ENCODE measurements around the gene SAXO1.
"Not testable (repeated sequence)": the region's sequence is repeated elsewhere in the genome, so short reads cannot be mapped to it uniquely, and the experiment has no call there.

Gene SAXO1

GRCh38 chr9:18999173-18999785 is 33.7 kb downstream of the SAXO1 start:
- no peak for DNase-seq

- DNase-seq: no peak
Measured at GRCh38 chr9:18997151-18997550, 35.9 kb downstream of the SAXO1 start.

- no peak for DNase-seq
Measured at GRCh38 chr9:18996211-18996610, 36.8 kb downstream of the SAXO1 start.

GRCh38 chr9:18994263-18994916 is 38.6 kb downstream of the SAXO1 start:
- DNase-seq: no peak

- DNase-seq: not testable (repeated sequence)
Measured at GRCh38 chr9:18991197-18991596, 41.8 kb downstream of the SAXO1 start.

GRCh38 chr9:18990494-18990893 is 42.5 kb downstream of the SAXO1 start:
- no peak for DNase-seq

GRCh38 chr9:18989865-18990264 is 43.1 kb downstream of the SAXO1 start:
- DNase-seq: no peak

- DNase-seq: no peak
Measured at GRCh38 chr9:18989097-18989496, 43.9 kb downstream of the SAXO1 start.

GRCh38 chr9:18988003-18988402 is 45.0 kb downstream of the SAXO1 start:
- no peak for DNase-seq

- DNase-seq: no peak
Measured at GRCh38 chr9:18985996-18986395, 47.0 kb downstream of the SAXO1 start.

GRCh38 chr9:18985464-18985951 is 47.5 kb downstream of the SAXO1 start:
- DNase-seq: no peak

GRCh38 chr9:18982262-18982620 is 50.8 kb downstream of the SAXO1 start:
- DNase-seq: no peak

GRCh38 chr9:18981476-18982261 is 51.3 kb downstream of the SAXO1 start:
- no peak for DNase-seq

- DNase-seq: no peak
Measured at GRCh38 chr9:18980189-18980588, 52.8 kb downstream of the SAXO1 start.

GRCh38 chr9:18979367-18979766 is 53.6 kb downstream of the SAXO1 start:
- DNase-seq: no peak

- no peak for DNase-seq
Measured at GRCh38 chr9:18978188-18978587, 54.8 kb downstream of the SAXO1 start.

- no peak for DNase-seq
Measured at GRCh38 chr9:18976709-18977531, 56.1 kb downstream of the SAXO1 start.

GRCh38 chr9:18976221-18976708 is 56.7 kb downstream of the SAXO1 start:
- DNase-seq: no peak

GRCh38 chr9:18973348-18973747 is 59.7 kb downstream of the SAXO1 start:
- no peak for DNase-seq

- no peak for DNase-seq
Measured at GRCh38 chr9:18972675-18973074, 60.3 kb downstream of the SAXO1 start.

- DNase-seq: no peak
Measured at GRCh38 chr9:18971909-18972308, 61.1 kb downstream of the SAXO1 start.

GRCh38 chr9:18971404-18971803 is 61.6 kb downstream of the SAXO1 start:
- DNase-seq: no peak

- DNase-seq: no peak
Measured at GRCh38 chr9:18970393-18970792, 62.6 kb downstream of the SAXO1 start.
